K562 (cell line): Measurements from ENCODE around the gene CELSR2.

Source experiments
- CEBPB ChIP-seq: fragments of 450-650 bp; IDR thresholded peaks from 2 replicates; pipeline ENCODE4 v1.6.1; 2016; ENCODE audit warnings: missing genetic modification characterization, missing compliant biosample characterization
- MNT ChIP-seq, 2 experiments: fragments of 450-650 bp; conservative IDR thresholded peaks; 2 replicates each; pipeline ENCODE4 v1.6.1; 2017; ENCODE audit warnings: mild to moderate bottlenecking in 2 of 2, moderate library complexity in 2 of 2
- POLR2A ChIP-seq: fragments of 450-650 bp; conservative IDR thresholded peaks from 2 replicates; pipeline ENCODE4 v1.6.1; 2016
- ZNF121 ChIP-seq: sonication (generic); formaldehyde crosslinking; conservative IDR thresholded peaks from 2 replicates; pipeline ENCODE4 v1.8.0; 2022; ENCODE audit warnings: missing genetic modification reagents

GRCh38 chr1:109277434-109278204, 28.3 kb downstream of the CELSR2 start:
- no peak; a peak in 1 of 4 replicates for TF ChIP-seq MNT (conservative IDR thresholded peaks at IDR 0.05)
- no peak for TF ChIP-seq POLR2A
- no peak for TF ChIP-seq ZNF121
- TF ChIP-seq CEBPB (tag), result no peak
